Transverse colon (tissue), 4 donors: ENCODE data around the gene P4HA1. TPM values are rescaled to one million over a fixed set of nuclear protein-coding genes. Genes with fewer than 3 reads are reported as not detected.

Source experiments
- DNase-seq: peaks from one replicate; pipeline ENCODE4 v3.0.0-alpha.2; 2019
- H3K27ac ChIP-seq, 4 donors: fragments of 200-600 bp; sonication (generic); 2 replicates each; pipeline ENCODE4 v1.5.1; 2016 to 2018; ENCODE audit warnings: inconsistent platforms in 4 of 4
- H3K27me3 ChIP-seq: fragments of 200-600 bp; sonication (generic); 2 replicates; pipeline ENCODE4 v1.5.1; 2017; ENCODE audit warnings: inconsistent platforms
- H3K36me3 ChIP-seq, 4 donors: fragments of 200-600 bp; sonication (generic); 2 replicates each; pipeline ENCODE4 v1.5.1; 2017 to 2019; ENCODE audit warnings: inconsistent platforms in 4 of 4
- H3K4me1 ChIP-seq, 4 donors: fragments of 200-600 bp; sonication (generic); 2 replicates each; pipeline ENCODE4 v1.5.1; 2017 to 2020; ENCODE audit warnings: inconsistent platforms in 4 of 4
- H3K4me3 ChIP-seq, 4 donors: fragments of 200-600 bp; sonication (generic); 1 replicate in 1 of 4; 2 replicates in 3 of 4; pipeline versions ENCODE4 v1.5.1 to v1.6.1; 2017 to 2019; ENCODE audit warnings: inconsistent platforms in 4 of 4
- H3K9me3 ChIP-seq, 2 donors: fragments of 200-600 bp; sonication (generic); 2 replicates each; pipeline ENCODE4 v1.5.1; 2017 to 2019; ENCODE audit warnings: inconsistent platforms in 2 of 2
- CTCF ChIP-seq, 5 experiments: fragments of 200-600 bp in 3 of 5; fragments of 450-650 bp in 2 of 5; sonication (generic) in 3 of 5; IDR thresholded peaks; 1 replicate in 2 of 5; 2 replicates in 3 of 5; pipeline ENCODE4 v1.5.1; 2016 to 2017; ENCODE audit warnings: antibody characterized with exemption in 5 of 5, inconsistent platforms in 3 of 5, mild to moderate bottlenecking in 2 of 5, moderate library complexity in 1 of 5
- EP300 ChIP-seq: sonication (generic); formaldehyde crosslinking; IDR thresholded peaks from one replicate; pipeline ENCODE4 v1.6.1; 2017; ENCODE audit warnings: antibody characterized with exemption, low read depth
- POLR2A ChIP-seq: fragments of 450-650 bp; IDR thresholded peaks from one replicate; pipeline ENCODE4 v1.6.1; 2016; ENCODE audit warnings: antibody characterized with exemption, mild to moderate bottlenecking, moderate library complexity
- POLR2AphosphoS5 ChIP-seq, 3 donors: sonication (generic); formaldehyde crosslinking; IDR thresholded peaks; one replicate each; pipeline ENCODE4 v1.6.1; 2016; ENCODE audit warnings: antibody characterized with exemption in 3 of 3
- WGBS, 2 donors: methylation state at CpG; one replicate each; pipeline ENCODE4 v1.1.5; 2018; ENCODE audit warnings: low coverage in 1 of 2; 5-methylcytosine and 5-hydroxymethylcytosine counted together
- in situ Hi-C, 4 donors: fragments of 200-750 bp; cut with MboI; loops; one replicate each; pipeline versions ENCODE4 v1.15.0 to v1.15.1; 2017; ENCODE audit warnings: low sequenced_read_pairs in 3 of 4, low pct_ligation_motif_present in 1 of 4, low pct_unique_long_range_greater_than_20kb in 1 of 4
- intact Hi-C: fragments of 100-400 bp; cut with DNase I; formaldehyde crosslinking; loops from one replicate; pipeline ENCODE4 v1.15.1; 2023; ENCODE audit warnings: low total_unique reads
- total RNA-seq, 4 donors: library from RNA; depleted of rRNA; stranded (reverse); fragments of >200 nt; gene quantifications; one replicate each; pipeline ENCODE4 v1.1.0, GENCODE V29; 2016

The P4HA1 gene
- total RNA-seq, 4 donors from 2014 or later = 10.5 to 28.6 (median 14.4) TPM

GRCh38 chr10:73060738-73061635 is 35.7 kb downstream of the P4HA1 start:
- no peak for DNase-seq
- WGBS, 2 donors = 35 to 40% methylated on average over 5 of the region's 5 CpGs
- H3K27ac ChIP-seq = no peak overlapping the region
- no peak for TF ChIP-seq POLR2A
- TF ChIP-seq EP300 = no peak
- peak; percentile 19 to 37 (median 37) for TF ChIP-seq CTCF (IDR thresholded peaks at IDR 0.05)
- TF ChIP-seq POLR2AphosphoS5 (IDR thresholded peaks at IDR 0.05) = no peak
- in situ Hi-C loops = loop anchor here in 2 of 4 donors (10.0 kb wide), 1 partner anchor 696 kb away; no protein-coding TSS in a partner anchor
- H3K4me1 ChIP-seq = peaks cover 0 to 5% (median 0%) of the 10 kb centered on the region in 4 donors
- intact Hi-C loops = no loop called here
- H3K36me3 ChIP-seq = peaks cover 0 to 15% (median 0%) of the 10 kb centered on the region in 4 donors
- no peaks in the 10 kb centered on the region for H3K9me3 ChIP-seq
- H3K4me3 ChIP-seq = no peak overlapping the region
- H3K27me3 ChIP-seq = no peaks in the 10 kb centered on the region

DNA sequence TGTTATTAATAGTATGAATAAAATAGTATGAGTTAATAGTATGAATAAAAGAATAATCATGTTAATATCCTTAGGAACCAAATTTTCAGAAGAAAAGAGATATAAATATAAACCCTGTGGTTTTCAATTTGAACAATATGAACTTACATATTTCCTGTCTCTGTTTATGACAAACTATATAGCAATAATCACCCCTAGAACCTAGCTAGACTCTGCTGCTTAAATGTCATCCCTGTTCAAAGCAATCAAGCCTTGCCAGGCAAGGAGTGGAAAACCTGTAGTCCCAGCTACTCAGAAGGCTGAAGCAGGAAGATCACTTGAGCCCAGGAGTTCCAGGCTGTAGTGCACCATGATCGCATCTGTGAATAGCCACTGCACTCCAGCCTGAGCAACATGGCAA is 36.5 kb downstream of the P4HA1 start:
- DNase-seq = no peak
- no peak overlapping the region for H3K27ac ChIP-seq
- no peaks in the 10 kb centered on the region for H3K27me3 ChIP-seq
- TF ChIP-seq POLR2AphosphoS5 (IDR thresholded peaks at IDR 0.05) (no peak), EP300 (no peak), POLR2A (no peak), CTCF (IDR thresholded peaks at IDR 0.05) (no peak)
- H3K4me3 ChIP-seq = no peak overlapping the region
- peaks cover 0 to 18% (median 0%) of the 10 kb centered on the region in 4 donors for H3K36me3 ChIP-seq
- peaks cover 0 to 5% (median 0%) of the 10 kb centered on the region in 4 donors for H3K4me1 ChIP-seq
- H3K9me3 ChIP-seq = no peaks in the 10 kb centered on the region
- in situ Hi-C loops (loop anchor here in 2 of 4 donors (10.0 kb wide), 1 partner anchor 695 kb away; no protein-coding TSS in a partner anchor), intact Hi-C loops (no loop called here)
- 96 to 100% methylated on average over 1 of the region's 1 CpG for WGBS, 2 donors

DNA sequence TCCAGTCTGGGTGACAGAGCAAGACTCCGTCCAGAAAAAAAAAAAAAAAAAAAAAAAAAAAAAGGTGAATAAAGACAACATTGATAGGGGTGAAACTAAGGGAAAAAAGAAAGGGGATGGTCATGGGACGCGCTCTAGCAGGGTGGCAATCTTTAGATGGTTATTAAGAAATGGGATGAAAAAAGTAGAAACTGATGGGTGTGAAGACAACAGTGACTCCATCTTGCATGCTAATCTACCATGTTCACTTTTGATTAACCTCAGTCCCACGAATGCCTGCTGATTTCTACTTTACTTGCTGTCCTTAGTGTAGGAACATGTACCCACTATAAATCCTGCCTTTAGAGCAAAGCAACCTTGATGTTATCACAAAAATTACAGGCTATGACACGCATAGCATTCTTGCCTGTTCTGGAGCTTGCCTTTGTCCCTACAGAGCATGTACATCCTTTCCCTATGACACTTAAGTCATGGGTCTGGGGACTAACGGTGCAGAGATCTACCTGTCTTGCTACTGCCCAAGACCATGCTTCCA is 38.5 kb downstream of the P4HA1 start:
- no peak overlapping the region for H3K27ac ChIP-seq
- no peaks in the 10 kb centered on the region for H3K9me3 ChIP-seq
- H3K4me1 ChIP-seq = peaks cover 0 to 5% (median 0%) of the 10 kb centered on the region in 4 donors
- peaks cover 0 to 29% (median 1%) of the 10 kb centered on the region in 4 donors for H3K36me3 ChIP-seq
- 93 to 95% methylated on average over 6 of the region's 6 CpGs for WGBS, 2 donors
- in situ Hi-C loops (loop anchor here in 1 of 4 donors (10.0 kb wide), 1 partner anchor 693 kb away; no protein-coding TSS in a partner anchor), intact Hi-C loops (no loop called here)
- no peak for TF ChIP-seq POLR2A
- no peak for TF ChIP-seq CTCF (IDR thresholded peaks at IDR 0.05)
- no peak for TF ChIP-seq POLR2AphosphoS5 (IDR thresholded peaks at IDR 0.05)
- TF ChIP-seq EP300 = no peak
- no peaks in the 10 kb centered on the region for H3K27me3 ChIP-seq
- no peak overlapping the region for H3K4me3 ChIP-seq
- DNase-seq = no peak

DNA sequence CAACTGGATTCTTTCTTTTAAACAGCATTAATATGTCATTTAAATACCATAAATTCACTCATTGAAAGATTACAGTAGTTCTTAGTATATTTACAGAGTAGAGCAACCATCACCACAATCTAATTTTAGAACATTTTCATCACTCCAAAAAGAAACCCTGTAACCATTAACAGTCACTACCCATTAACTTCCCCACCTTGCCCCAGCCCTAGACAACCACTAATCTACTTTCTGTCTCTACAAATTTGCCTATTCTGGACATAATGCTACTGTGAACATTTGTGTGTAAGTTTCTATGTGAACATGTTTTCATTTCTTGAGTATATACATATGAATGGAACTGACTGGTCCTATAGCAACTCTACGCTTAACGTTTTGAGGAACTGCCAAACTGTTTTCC is 42.4 kb downstream of the P4HA1 start:
- peaks cover 0 to 32% (median 4%) of the 10 kb centered on the region in 4 donors for H3K36me3 ChIP-seq
- H3K4me3 ChIP-seq = no peak overlapping the region
- DNase-seq = no peak
- H3K27ac ChIP-seq = no peak overlapping the region
- intact Hi-C loops = no loop called here
- H3K4me1 ChIP-seq = no peaks in the 10 kb centered on the region
- TF ChIP-seq POLR2A = no peak
- TF ChIP-seq EP300 = no peak
- no peak for TF ChIP-seq POLR2AphosphoS5 (IDR thresholded peaks at IDR 0.05)
- no peak for TF ChIP-seq CTCF (IDR thresholded peaks at IDR 0.05)
- H3K9me3 ChIP-seq = no peaks in the 10 kb centered on the region
- no peaks in the 10 kb centered on the region for H3K27me3 ChIP-seq
- 78 to 81% methylated on average over 2 of the region's 2 CpGs for WGBS, 2 donors
- in situ Hi-C loops = loop anchor here in 1 of 4 donors (10.0 kb wide), 1 partner anchor 689 kb away; no protein-coding TSS in a partner anchor
